GM20000 (cell line): ENCODE results near the gene MET.

Experiments
- DNase-seq: peaks from one replicate; pipeline ENCODE4 v3.0.0; 2012; ENCODE audit warnings: low spot score
- CTCF ChIP-seq: IDR thresholded peaks from 2 replicates; pipeline ENCODE4 v1.5.1; 2012; ENCODE audit warnings: mild to moderate bottlenecking, control low read depth; ENCODE audit errors: extremely low read depth, missing control alignments

The MET gene

GRCh38 chr7:116777651-116778281 lies 105.8 kb downstream of the MET start:
- TF ChIP-seq CTCF: no peak

GRCh38 chr7:116779216-116779615 lies 107.2 kb downstream of the MET start:
- DNase-seq: no peak
- TF ChIP-seq CTCF: no peak

More at GRCh38 chr7:116777651-116778281, 105.8 kb downstream of the MET start:
- DNase-seq: no peak

- no peak for DNase-seq
- TF ChIP-seq CTCF: no peak
Observed at GRCh38 chr7:116779931-116780330, 107.9 kb downstream of the MET start.

- DNase-seq: no peak
- TF ChIP-seq CTCF: no peak
Observed at GRCh38 chr7:116780521-116780920, 108.5 kb downstream of the MET start.

GRCh38 chr7:116780966-116781365 lies 109.0 kb downstream of the MET start:
- DNase-seq: no peak
- TF ChIP-seq CTCF: no peak

GRCh38 chr7:116781584-116781983 lies 109.6 kb downstream of the MET start:
- TF ChIP-seq CTCF: no peak
- no peak for DNase-seq

GRCh38 chr7:116782177-116782711 lies 110.2 kb downstream of the MET start:
- DNase-seq: no peak
- TF ChIP-seq CTCF: no peak
